Measurements from ENCODE around the gene EIF2B2.
A peak's percentile ranks its signal among the peaks of the same experiment; 100 is the strongest.

The EIF2B2 gene

DNA sequence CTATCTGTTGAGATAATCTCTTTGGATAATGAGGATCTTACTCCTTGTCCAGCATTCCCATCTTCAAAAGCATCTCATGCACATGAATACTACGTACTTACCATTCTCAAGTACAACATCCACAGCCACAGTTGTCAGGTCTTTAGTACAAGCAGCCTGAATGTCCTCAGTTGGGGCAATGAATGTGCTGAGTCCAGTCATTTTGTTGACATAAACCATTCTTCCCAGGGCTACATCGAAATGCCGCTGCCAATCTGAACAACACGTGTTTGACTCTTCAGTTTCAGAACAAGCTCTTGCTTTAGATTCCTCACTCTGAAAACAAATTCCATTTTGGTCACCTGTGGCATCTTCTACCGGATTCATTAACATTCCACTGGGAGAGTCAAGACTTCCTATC is 43.6 kb downstream of the EIF2B2 start:
- no peak for DNase-seq

DNA sequence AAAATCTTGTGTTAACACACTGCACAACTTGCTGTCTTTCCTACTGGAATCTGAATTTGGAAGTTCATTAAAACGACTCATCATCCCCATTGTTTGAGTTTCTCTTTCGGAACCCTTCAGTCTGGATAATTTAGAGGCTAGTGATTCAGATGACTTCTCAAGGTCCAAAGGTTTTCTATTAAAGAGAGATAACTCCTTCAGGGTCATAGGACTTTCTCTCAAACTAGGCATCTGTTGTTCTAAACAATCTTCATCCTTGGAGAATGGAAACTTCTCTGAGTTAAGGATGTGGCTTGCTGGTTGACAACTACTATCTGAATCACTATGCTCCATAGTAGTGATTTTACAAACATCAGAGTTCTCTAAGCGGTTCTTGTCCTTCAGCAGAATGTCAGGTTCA is 44.2 kb downstream of the EIF2B2 start:
- no peak for DNase-seq

DNA sequence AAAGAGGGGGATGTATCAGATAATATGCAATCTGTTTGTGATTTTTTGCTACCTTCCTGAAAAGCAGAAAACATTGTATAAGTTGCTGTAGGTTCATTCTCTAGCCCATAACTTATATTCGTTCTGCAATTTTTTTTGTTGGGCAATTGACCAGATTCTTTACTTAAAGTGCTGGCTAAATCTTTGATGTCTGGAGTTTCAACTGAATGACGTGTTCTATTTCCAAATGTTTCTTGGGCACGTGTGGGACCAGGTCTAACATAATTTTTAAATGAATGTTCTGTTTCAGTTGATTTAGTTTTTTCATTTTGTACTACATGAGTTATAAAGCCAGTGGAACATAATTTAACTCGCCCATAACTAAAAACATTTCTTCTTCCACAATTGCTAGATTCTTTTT is 44.8 kb downstream of the EIF2B2 start:
- DNase-seq: no peak

DNA sequence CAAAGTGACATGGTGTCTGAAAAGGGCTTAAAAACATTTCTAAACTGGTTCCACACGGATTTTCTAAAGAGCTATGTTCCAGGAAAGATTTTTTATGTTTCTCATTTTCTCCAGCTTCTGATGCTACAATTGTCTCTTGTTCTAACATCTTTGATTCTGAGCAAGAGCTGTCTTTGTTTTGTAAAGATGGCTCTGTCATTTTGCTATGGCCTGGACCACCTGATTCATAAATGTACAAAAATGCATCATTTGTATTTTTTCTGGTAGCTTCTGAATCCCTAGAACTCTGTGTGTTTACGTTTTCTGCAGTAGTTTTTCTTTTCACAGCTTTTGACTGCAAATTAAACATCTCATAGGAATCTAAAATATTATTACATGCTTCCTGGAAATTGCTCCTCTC is 45.4 kb downstream of the EIF2B2 start:
- no peak for DNase-seq

DNA sequence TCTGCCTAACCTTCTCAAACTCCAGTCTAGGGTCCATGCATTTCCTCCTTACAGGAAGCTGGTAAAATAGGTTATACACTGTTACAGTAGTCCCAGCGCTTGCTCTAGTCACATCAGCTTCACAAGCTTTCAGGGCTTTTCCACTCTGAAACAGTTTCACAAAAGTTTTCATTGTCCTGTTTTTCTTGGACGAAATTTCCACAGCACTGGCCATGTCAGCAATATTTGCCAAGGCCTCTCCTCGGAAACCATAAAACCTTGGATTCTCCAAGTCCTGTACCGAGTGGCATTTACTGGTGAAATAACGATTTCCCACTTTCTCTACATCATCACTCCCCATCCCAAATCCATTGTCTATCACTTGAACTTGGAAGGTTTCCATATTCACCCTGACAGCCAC is 46.4 kb downstream of the EIF2B2 start:
- DNase-seq: no peak

DNA sequence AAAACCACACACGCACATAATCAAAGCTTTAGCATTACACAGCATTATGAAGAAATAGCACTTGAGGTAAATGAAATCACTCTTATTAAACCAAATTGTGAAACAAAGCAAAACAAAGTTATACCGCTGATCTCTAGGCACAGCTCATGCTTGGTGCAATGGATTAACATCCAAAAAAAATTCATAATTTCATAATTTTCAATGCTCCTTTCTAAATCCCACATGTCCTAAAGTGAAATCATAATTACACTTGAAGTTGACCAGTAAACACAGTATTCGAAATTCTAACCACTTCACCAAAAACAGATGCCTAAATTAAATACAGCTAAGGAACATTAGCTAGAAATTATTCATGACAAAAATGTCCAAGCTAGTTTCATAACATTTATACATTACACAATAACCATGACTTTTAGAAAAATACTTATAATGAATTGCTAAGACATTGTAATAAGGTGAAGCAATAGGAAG is 47.0 kb downstream of the EIF2B2 start:
- DNase-seq: no peak

DNA sequence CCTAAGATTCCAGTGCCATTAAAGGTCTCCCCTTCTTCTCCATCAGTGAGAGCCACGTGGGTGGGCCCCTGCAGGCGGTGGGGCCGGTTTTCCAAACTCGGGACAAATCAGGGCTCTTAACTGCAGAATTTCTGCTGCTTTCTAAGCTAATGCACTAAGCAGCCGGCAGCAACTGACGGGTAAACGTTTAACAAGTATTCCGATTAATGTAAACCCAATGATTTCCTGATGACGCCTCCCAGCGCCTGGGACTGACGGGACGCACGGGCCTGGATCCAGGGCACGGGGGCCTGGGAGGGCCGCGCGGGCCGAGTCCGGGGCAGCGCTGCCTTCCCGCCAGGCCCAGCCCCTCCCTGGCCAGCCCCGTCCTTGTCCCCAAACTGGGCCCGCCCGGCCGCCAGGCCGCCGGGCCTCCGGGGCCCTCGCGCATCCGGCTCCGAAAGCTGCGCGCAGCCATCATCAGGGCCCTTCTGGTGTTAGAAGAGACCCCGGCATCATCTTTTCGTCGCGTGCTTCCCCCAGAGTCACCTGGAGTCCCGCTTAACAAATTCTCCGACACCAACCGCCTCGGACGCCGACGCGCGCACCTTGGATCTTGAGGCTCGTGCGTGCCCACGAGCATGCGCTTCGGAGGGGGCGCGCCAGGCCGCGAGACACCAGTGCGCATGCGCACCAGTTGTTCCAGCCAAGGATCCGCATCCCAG is 48.3 kb downstream of the EIF2B2 start, which contains the start of gene MLH3:
MLH3 (minus strand) TSS at position 616 of the 704 bp plus-strand sequence. CDS start 1,812 bp downstream, outside the sequence.
- peak; percentile 83 to 86 for DNase-seq

DNA sequence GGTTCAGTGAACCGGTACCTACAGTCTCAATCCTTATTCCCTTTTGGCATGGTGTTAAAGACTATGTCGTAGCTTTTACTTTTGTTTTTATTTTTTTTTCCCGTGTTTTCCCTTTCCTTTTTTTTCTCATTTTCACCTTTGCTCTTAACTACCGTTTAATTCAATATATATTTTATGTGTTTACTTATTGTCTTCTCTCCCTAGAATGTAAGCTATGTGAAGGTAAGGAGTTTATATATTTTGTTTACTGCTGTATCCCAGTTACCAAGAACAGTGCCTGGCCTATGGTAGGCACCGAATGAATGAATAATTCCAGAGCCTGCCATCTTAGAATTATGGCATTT is 48.8 kb downstream of the EIF2B2 start:
- no peak for DNase-seq

DNA sequence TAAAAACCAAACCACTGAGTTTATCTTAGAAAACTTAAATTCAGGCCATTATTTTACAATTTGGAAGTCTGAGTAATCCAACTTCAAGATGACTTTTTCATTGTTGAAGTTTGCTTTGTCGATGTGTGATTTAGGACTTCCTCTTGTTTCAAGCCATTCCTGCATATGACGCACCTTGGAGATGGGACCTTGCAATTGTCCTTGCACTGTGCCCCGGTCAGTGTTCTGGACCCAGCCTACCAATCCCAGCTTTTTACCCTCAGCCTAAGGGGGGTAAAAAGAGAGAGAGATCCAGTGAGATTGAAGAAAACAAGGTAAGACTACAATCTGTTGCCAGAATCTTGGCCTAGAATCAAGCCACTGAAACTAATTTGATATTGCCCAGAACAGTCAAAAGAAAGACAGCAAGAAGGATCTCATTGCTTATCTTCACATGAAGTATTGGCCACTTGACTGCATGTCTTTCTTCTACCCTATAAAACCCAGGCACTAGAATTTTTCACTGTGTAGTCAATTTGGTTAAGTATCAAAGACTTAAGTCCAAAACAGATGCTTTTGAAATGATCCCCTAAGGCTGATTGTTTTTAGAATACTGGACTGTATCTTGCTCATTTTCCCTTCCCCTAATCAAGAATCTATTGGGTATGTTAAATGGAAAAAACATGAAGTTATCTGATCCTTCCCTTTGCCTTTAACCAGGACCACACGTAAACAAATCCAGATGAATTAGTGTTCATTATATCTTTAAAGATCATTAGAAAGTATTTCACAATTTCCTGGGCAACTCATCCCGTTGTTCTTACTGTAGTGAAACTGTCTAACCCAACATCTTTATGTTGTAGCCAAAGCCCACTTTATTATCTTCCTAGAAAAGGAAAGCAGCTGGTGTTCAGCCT is 50.9 kb downstream of the EIF2B2 start:
- DNase-seq: no peak

DNA sequence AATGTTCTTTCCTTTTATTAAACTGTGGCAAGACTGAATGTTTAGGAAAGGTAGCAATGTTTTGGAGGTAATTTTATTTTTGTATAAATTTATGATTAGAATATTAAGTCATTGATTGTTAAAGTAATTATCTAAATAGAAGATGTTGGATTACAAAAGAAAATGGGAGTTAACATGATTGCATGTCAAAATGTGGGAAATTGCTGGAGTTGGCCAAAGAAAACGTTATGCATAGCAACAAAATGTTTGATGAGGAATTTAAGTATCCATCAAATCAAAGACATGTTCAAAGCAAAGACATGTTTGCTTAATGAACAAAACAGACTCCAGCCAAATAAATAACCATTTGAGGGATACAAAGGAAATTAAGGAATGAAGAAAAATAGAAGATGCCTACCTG is 51.7 kb downstream of the EIF2B2 start:
- DNase-seq: no peak

DNA sequence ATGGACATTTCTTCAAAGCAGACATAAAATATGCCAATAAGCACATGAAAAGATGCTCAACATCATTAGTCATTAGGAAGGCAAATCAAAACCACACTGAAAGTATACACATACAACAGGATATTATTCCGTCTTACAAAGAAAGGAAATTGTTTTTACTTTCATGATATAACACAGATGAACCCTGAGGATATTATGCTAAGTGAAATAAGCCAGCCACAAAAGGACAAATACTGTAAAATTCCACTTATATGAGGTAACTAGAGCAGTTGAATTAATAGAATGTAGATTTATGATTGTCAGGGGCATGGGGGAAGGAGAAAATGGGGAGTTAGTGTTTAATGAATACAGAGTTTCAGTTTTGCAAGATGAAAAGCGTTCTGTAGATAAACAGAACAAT is 56.9 kb downstream of the EIF2B2 start:
- no peak for DNase-seq

DNA sequence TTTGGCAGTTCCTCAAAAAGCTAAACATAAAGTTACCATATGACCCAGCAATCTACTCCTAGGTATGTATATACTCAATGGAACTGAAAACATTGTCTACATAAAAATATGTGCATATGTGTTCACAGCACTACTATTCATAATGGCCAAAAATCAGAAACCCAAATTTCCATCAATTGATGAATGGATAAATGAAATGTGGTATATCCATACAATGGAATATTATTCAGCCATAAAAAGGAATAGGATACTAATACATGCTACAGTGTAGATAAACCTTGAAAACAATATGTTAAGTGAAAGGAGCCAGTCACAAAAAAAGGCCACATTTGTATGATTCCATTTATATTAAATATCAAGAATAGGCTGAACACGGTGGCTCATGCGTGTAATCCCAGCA is 57.7 kb downstream of the EIF2B2 start:
- DNase-seq: no peak
